ENCODE measurements around the gene BTBD7. TPM values are rescaled to one million over a fixed set of nuclear protein-coding genes. Genes with fewer than 3 reads are reported as not detected.

The BTBD7 gene
- polyA plus RNA-seq, 10 donors = 18.6 to 26.1 (median 21.7) TPM

- DNase-seq = peak in 1 of 3 donors; percentile 63
Observed at GRCh38 chr14:93331728-93332396, 974 bp downstream of the BTBD7 start.

- peak in 2 of 3 donors; percentile 3 to 19 for DNase-seq
Observed at GRCh38 chr14:93331002-93331727, 1.7 kb downstream of the BTBD7 start.

GRCh38 chr14:93330609-93331000, 2.2 kb downstream of the BTBD7 start:
- DNase-seq = no peak

- no peak for DNase-seq
Observed at GRCh38 chr14:93329965-93330608, 2.7 kb downstream of the BTBD7 start.

GRCh38 chr14:93328546-93328945, 4.3 kb downstream of the BTBD7 start:
- DNase-seq = no peak

GRCh38 chr14:93326196-93326595, 6.6 kb downstream of the BTBD7 start:
- DNase-seq = no peak

- no peak for DNase-seq
Observed at GRCh38 chr14:93323600-93324174, 9.1 kb downstream of the BTBD7 start.

GRCh38 chr14:93322929-93323599, 9.8 kb downstream of the BTBD7 start:
- DNase-seq = no peak

GRCh38 chr14:93320489-93320888, 12.3 kb downstream of the BTBD7 start:
- DNase-seq = no peak

GRCh38 chr14:93319958-93320357, 12.9 kb downstream of the BTBD7 start:
- DNase-seq = no peak

GRCh38 chr14:93319494-93319893, 13.3 kb downstream of the BTBD7 start:
- DNase-seq = no peak

- no peak for DNase-seq
Observed at GRCh38 chr14:93318927-93319326, 13.9 kb downstream of the BTBD7 start.

- DNase-seq = peak in 1 of 3 donors; percentile 23
Observed at GRCh38 chr14:93317875-93318807, 14.7 kb downstream of the BTBD7 start.

GRCh38 chr14:93317210-93317874, 15.5 kb downstream of the BTBD7 start:
- no peak for DNase-seq

GRCh38 chr14:93316716-93317115, 16.1 kb downstream of the BTBD7 start:
- DNase-seq = no peak

- DNase-seq = no peak
Observed at GRCh38 chr14:93315575-93315974, 17.3 kb downstream of the BTBD7 start.

GRCh38 chr14:93311082-93311481, 21.8 kb downstream of the BTBD7 start:
- no peak for DNase-seq

- no peak for DNase-seq
Observed at GRCh38 chr14:93309427-93309966, 23.3 kb downstream of the BTBD7 start.

GRCh38 chr14:93308686-93309345, 24.0 kb downstream of the BTBD7 start:
- DNase-seq = no peak
